ENCODE data around the gene ARPC5.

The ARPC5 gene

DNA sequence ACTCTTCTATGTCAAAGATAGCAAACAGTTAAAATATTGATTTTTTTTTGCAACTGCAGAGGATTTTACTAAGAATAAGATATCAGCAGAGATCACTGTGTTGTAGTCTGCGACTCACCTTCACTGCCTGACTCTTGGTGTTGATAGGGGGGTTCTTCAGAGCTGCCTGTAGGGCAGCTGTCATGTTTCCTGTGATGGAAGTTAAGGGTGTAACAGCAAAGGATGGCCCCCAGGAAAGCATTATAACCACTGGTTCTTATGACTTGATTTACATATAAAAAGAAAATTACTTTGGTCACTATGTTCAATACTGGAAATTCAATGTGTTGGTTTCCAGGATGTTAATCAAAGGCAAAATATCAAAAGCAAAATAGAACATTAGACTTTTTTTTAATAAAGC lies 2.6 kb downstream of the ARPC5 start:
- 0 out of 3 replicates have a peak, but pooled peaks have one; percentile 20 for ATAC-seq (ENCODE audit: insufficient read depth, low read depth)
- TF ChIP-seq EZH2 (IDR thresholded peaks at IDR 0.05; ENCODE audit: borderline replicate concordance, low read depth, low read length, severe bottlenecking) = no peak
- TF ChIP-seq, protein P1, sequence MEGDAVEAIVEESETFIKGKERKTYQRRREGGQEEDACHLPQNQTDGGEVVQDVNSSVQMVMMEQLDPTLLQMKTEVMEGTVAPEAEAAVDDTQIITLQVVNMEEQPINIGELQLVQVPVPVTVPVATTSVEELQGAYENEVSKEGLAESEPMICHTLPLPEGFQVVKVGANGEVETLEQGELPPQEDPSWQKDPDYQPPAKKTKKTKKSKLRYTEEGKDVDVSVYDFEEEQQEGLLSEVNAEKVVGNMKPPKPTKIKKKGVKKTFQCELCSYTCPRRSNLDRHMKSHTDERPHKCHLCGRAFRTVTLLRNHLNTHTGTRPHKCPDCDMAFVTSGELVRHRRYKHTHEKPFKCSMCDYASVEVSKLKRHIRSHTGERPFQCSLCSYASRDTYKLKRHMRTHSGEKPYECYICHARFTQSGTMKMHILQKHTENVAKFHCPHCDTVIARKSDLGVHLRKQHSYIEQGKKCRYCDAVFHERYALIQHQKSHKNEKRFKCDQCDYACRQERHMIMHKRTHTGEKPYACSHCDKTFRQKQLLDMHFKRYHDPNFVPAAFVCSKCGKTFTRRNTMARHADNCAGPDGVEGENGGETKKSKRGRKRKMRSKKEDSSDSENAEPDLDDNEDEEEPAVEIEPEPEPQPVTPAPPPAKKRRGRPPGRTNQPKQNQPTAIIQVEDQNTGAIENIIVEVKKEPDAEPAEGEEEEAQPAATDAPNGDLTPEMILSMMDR (IDR thresholded peaks at IDR 0.05; ENCODE audit: borderline replicate concordance, extremely low read depth, low read length, poor library complexity, severe bottlenecking) = no peak
- peaks cover 33% of the 10 kb centered on the region for H4K20me1 ChIP-seq (ENCODE audit: insufficient read depth, low read length)
- H3K4me2 ChIP-seq (ENCODE audit: insufficient read depth, low read length) = peak overlapping the region; percentile 96
- H3K27ac ChIP-seq (ENCODE audit: low read length) = peak overlapping the region; percentile 75
- peaks cover 3% of the 10 kb centered on the region for H3K27me3 ChIP-seq (ENCODE audit: insufficient read depth, low read length, poor library complexity)
- peaks cover 73% of the 10 kb centered on the region for H3K79me2 ChIP-seq (ENCODE audit: insufficient read depth, low read length)
- peak; percentile 36 for DNase-seq
- H3K4me1 ChIP-seq (ENCODE audit: insufficient read depth, low read length) = peaks cover 60% of the 10 kb centered on the region
- no peak overlapping the region for H2AFZ ChIP-seq (ENCODE audit: low read depth, low read length)
- H3K9ac ChIP-seq (ENCODE audit: low read depth, low read length) = peak overlapping the region; percentile 95
- H3K36me3 ChIP-seq (ENCODE audit: insufficient read depth, low read length) = peaks cover 48% of the 10 kb centered on the region
- peak overlapping the region; percentile 96 to 99; a peak in 3 of 4 replicates for H3K4me3 ChIP-seq (ENCODE audit: low read depth in 1 of 2, low read length in 2 of 2)
- no peaks in the 10 kb centered on the region for H3K9me3 ChIP-seq (ENCODE audit: insufficient read depth, low read length, severe bottlenecking)

DNA sequence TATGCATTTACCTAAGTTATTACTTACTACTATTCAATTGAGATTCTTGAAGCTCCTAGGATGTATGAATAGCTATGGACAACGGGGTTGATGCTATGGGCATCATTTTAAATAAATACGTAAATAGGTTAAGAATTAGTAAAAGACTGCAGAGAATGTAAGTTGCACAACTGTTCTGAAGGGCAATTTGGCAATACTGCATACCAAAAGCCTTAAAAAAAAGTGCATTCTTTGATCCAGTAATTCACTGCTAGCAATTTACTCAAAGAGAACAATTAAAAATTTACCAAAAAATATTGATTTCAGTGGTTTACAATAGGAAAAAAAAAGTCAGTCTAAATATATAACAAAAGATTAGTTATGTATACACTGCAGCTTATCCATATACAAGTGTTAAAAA lies 3.5 kb downstream of the ARPC5 start:
- H2AFZ ChIP-seq (ENCODE audit: low read depth, low read length) = no peak overlapping the region
- H3K27me3 ChIP-seq (ENCODE audit: insufficient read depth, low read length, poor library complexity) = peaks cover 3% of the 10 kb centered on the region
- peak overlapping the region; percentile 7 to 96; a peak in 2 of 4 replicates for H3K4me3 ChIP-seq (ENCODE audit: low read depth in 1 of 2, low read length in 2 of 2)
- peak overlapping the region; percentile 96 for H3K4me2 ChIP-seq (ENCODE audit: insufficient read depth, low read length)
- H3K36me3 ChIP-seq (ENCODE audit: insufficient read depth, low read length) = peaks cover 54% of the 10 kb centered on the region
- ATAC-seq (ENCODE audit: insufficient read depth, low read depth) = no peak
- peaks cover 33% of the 10 kb centered on the region for H4K20me1 ChIP-seq (ENCODE audit: insufficient read depth, low read length)
- TF ChIP-seq EZH2 (IDR thresholded peaks at IDR 0.05; ENCODE audit: borderline replicate concordance, low read depth, low read length, severe bottlenecking) = no peak
- TF ChIP-seq, protein P1 (IDR thresholded peaks at IDR 0.05; ENCODE audit: borderline replicate concordance, extremely low read depth, low read length, poor library complexity, severe bottlenecking) = no peak
- no peak for DNase-seq
- H3K9me3 ChIP-seq (ENCODE audit: insufficient read depth, low read length, severe bottlenecking) = no peaks in the 10 kb centered on the region
- H3K4me1 ChIP-seq (ENCODE audit: insufficient read depth, low read length) = peaks cover 60% of the 10 kb centered on the region
- peak overlapping the region; percentile 23; the same call in 1 of the 2 replicates for H3K27ac ChIP-seq (ENCODE audit: low read length)
- H3K9ac ChIP-seq (ENCODE audit: low read depth, low read length) = peak overlapping the region; percentile 95
- H3K79me2 ChIP-seq (ENCODE audit: insufficient read depth, low read length) = peaks cover 73% of the 10 kb centered on the region

DNA sequence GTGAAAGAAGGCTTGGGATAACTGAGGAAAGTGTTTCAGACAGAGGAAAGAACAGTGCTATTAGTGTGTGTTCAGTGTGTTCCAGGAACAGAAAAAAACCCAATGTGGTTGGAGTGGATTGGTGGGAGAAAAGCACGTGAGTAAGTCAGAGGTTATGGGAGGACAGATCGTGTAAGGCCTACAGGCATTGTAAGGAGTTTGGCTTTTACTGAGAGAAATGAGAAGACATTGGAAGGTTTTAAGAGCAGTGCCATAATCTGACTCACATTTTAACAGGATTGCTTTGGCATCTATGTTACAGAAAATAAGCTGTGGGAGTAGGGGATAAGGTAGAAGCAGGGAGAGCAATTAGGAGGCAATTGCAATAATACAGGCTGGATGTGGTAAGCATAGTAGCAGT lies 4.8 kb downstream of the ARPC5 start:
- Histone ChIP-seq H3K4me1 (ENCODE audit: insufficient read depth, low read length) (peaks cover 50% of the 10 kb centered on the region), H3K79me2 (ENCODE audit: insufficient read depth, low read length) (peaks cover 73% of the 10 kb centered on the region), H4K20me1 (ENCODE audit: insufficient read depth, low read length) (peaks cover 36% of the 10 kb centered on the region), H2AFZ (ENCODE audit: low read depth, low read length) (no peak overlapping the region), H3K9me3 (ENCODE audit: insufficient read depth, low read length, severe bottlenecking) (no peaks in the 10 kb centered on the region), H3K4me3 (ENCODE audit: low read depth in 1 of 2, low read length in 2 of 2) (peak overlapping the region in 1 of 2 experiments; percentile 2; a peak in 1 of 4 replicates), H3K36me3 (ENCODE audit: insufficient read depth, low read length) (peaks cover 64% of the 10 kb centered on the region), H3K4me2 (ENCODE audit: insufficient read depth, low read length) (peak overlapping the region; percentile 96; the same call in 1 of the 2 replicates), H3K27ac (ENCODE audit: low read length) (peak overlapping the region; percentile 45), H3K9ac (ENCODE audit: low read depth, low read length) (no peak overlapping the region), H3K27me3 (ENCODE audit: insufficient read depth, low read length, poor library complexity) (no peaks in the 10 kb centered on the region)
- DNase-seq = no peak
- TF ChIP-seq EZH2 (IDR thresholded peaks at IDR 0.05; ENCODE audit: borderline replicate concordance, low read depth, low read length, severe bottlenecking) = no peak
- TF ChIP-seq, protein P1 (IDR thresholded peaks at IDR 0.05; ENCODE audit: borderline replicate concordance, extremely low read depth, low read length, poor library complexity, severe bottlenecking) = no peak
- no peak for ATAC-seq (ENCODE audit: insufficient read depth, low read depth)

All from DND-41 (cell line).